ACC112 (cell line): Measurements from ENCODE around the gene LDLRAD2.
A peak's percentile ranks its signal among the peaks of the same experiment; 100 is the strongest.
"Not testable (repeated sequence)": the region's sequence is repeated elsewhere in the genome, so short reads cannot be mapped to it uniquely, and the experiment has no call there.

Experiments used
- H2AFZ ChIP-seq: fragments of 200-600 bp; sonication (generic); one replicate; pipeline ENCODE4 v1.6.0; 2017; ENCODE audit warnings: antibody characterized with exemption, low read length; ENCODE audit not compliant: unreplicated experiment
- H3K27ac ChIP-seq: fragments of 200-600 bp; sonication (generic); 2 replicates; pipeline ENCODE4 v1.5.1; 2014; ENCODE audit warnings: low read depth, mild to moderate bottlenecking, antibody characterized with exemption, low read length, moderate library complexity
- H3K27me3 ChIP-seq: fragments of 200-600 bp; sonication (generic); 2 replicates; pipeline ENCODE4 v1.6.1; 2014; ENCODE audit warnings: mild to moderate bottlenecking, antibody characterized with exemption, low read length, moderate library complexity, mixed read lengths; ENCODE audit not compliant: insufficient read depth
- H3K36me3 ChIP-seq: fragments of 200-600 bp; sonication (generic); 2 replicates; pipeline ENCODE4 v1.6.1; 2016; ENCODE audit warnings: mild to moderate bottlenecking, antibody characterized with exemption, low read length, moderate library complexity, mixed read lengths; ENCODE audit not compliant: insufficient read depth
- H3K4me1 ChIP-seq: fragments of 200-600 bp; sonication (generic); one replicate; pipeline ENCODE4 v1.6.1; 2016; ENCODE audit warnings: low read length, mixed read lengths; ENCODE audit not compliant: insufficient read depth, unreplicated experiment, control insufficient read depth
- H3K4me3 ChIP-seq: fragments of 200-600 bp; sonication (generic); 2 replicates; pipeline ENCODE4 v1.5.1; 2014; ENCODE audit warnings: mild to moderate bottlenecking, low read depth, low read length
- H3K79me2 ChIP-seq: fragments of 200-600 bp; sonication (generic); one replicate; pipeline ENCODE4 v1.6.0; 2016; ENCODE audit warnings: low read length; ENCODE audit not compliant: control insufficient read depth, unreplicated experiment, insufficient read depth

The LDLRAD2 gene

GRCh38 chr1:21783679-21784603, 28.1 kb upstream of the LDLRAD2 start:
- H3K79me2 ChIP-seq, result peaks cover 36% of the 10 kb centered on the region
- H3K4me1 ChIP-seq, result peaks cover 9% of the 10 kb centered on the region
- peak overlapping the region; percentile 97 for H3K4me3 ChIP-seq
- peak overlapping the region; percentile 99 for H3K27ac ChIP-seq
- H2AFZ ChIP-seq, result no peak overlapping the region
- H3K36me3 ChIP-seq, result no peaks in the 10 kb centered on the region
- H3K27me3 ChIP-seq, result no peaks in the 10 kb centered on the region

GRCh38 chr1:21785764-21786163, 26.3 kb upstream of the LDLRAD2 start:
- H3K4me1 ChIP-seq, H3K27me3 ChIP-seq, H3K27ac ChIP-seq, H3K4me3 ChIP-seq, H2AFZ ChIP-seq, H3K36me3 ChIP-seq: not testable (repeated sequence)
- H3K79me2 ChIP-seq, result peaks cover 20% of the 10 kb centered on the region

- H3K36me3 ChIP-seq, result no peaks in the 10 kb centered on the region
- no peak overlapping the region for H2AFZ ChIP-seq
- H3K27ac ChIP-seq, result no peak overlapping the region
- H3K79me2 ChIP-seq, result peaks cover 13% of the 10 kb centered on the region
- H3K4me1 ChIP-seq, result peaks cover under 1% of the 10 kb centered on the region
- H3K27me3 ChIP-seq, result no peaks in the 10 kb centered on the region
- no peak overlapping the region for H3K4me3 ChIP-seq
Measured at GRCh38 chr1:21786640-21787039, 25.4 kb upstream of the LDLRAD2 start.

GRCh38 chr1:21793104-21793503, 19.0 kb upstream of the LDLRAD2 start:
- Histone ChIP-seq H3K36me3 (no peaks in the 10 kb centered on the region), H3K27ac (no peak overlapping the region), H3K79me2 (no peaks in the 10 kb centered on the region), H3K4me3 (no peak overlapping the region), H3K4me1 (peaks cover 5% of the 10 kb centered on the region), H2AFZ (no peak overlapping the region), H3K27me3 (no peaks in the 10 kb centered on the region)

GRCh38 chr1:21794656-21795055, 17.4 kb upstream of the LDLRAD2 start:
- H3K4me1 ChIP-seq, result peaks cover 5% of the 10 kb centered on the region
- H3K4me3 ChIP-seq, result no peak overlapping the region
- H3K27ac ChIP-seq, result no peak overlapping the region
- no peak overlapping the region for H2AFZ ChIP-seq
- H3K27me3 ChIP-seq, result no peaks in the 10 kb centered on the region
- H3K79me2 ChIP-seq, result no peaks in the 10 kb centered on the region
- H3K36me3 ChIP-seq, result no peaks in the 10 kb centered on the region

- H3K4me3 ChIP-seq, result no peak overlapping the region
- peaks cover 5% of the 10 kb centered on the region for H3K4me1 ChIP-seq
- no peak overlapping the region for H3K27ac ChIP-seq
- H3K27me3 ChIP-seq, result no peaks in the 10 kb centered on the region
- H3K79me2 ChIP-seq, result no peaks in the 10 kb centered on the region
- H3K36me3 ChIP-seq, result no peaks in the 10 kb centered on the region
- no peak overlapping the region for H2AFZ ChIP-seq
Measured at GRCh38 chr1:21795075-21795474, 17.0 kb upstream of the LDLRAD2 start.

GRCh38 chr1:21799730-21800129, 12.3 kb upstream of the LDLRAD2 start:
- peaks cover 3% of the 10 kb centered on the region for H3K4me1 ChIP-seq
- H3K27ac ChIP-seq, result no peak overlapping the region
- H3K27me3 ChIP-seq, result no peaks in the 10 kb centered on the region
- H3K79me2 ChIP-seq, result no peaks in the 10 kb centered on the region
- H2AFZ ChIP-seq, result no peak overlapping the region
- no peaks in the 10 kb centered on the region for H3K36me3 ChIP-seq
- no peak overlapping the region for H3K4me3 ChIP-seq

GRCh38 chr1:21801100-21801499, 11.0 kb upstream of the LDLRAD2 start:
- H2AFZ ChIP-seq, result no peak overlapping the region
- no peaks in the 10 kb centered on the region for H3K79me2 ChIP-seq
- H3K4me3 ChIP-seq, result no peak overlapping the region
- no peaks in the 10 kb centered on the region for H3K27me3 ChIP-seq
- no peak overlapping the region for H3K27ac ChIP-seq
- no peaks in the 10 kb centered on the region for H3K36me3 ChIP-seq
- peaks cover 3% of the 10 kb centered on the region for H3K4me1 ChIP-seq

- peaks cover 3% of the 10 kb centered on the region for H3K4me1 ChIP-seq
- H3K36me3 ChIP-seq, result no peaks in the 10 kb centered on the region
- no peak overlapping the region for H3K27ac ChIP-seq
- no peaks in the 10 kb centered on the region for H3K79me2 ChIP-seq
- H3K4me3 ChIP-seq, result no peak overlapping the region
- no peaks in the 10 kb centered on the region for H3K27me3 ChIP-seq
- H2AFZ ChIP-seq, result no peak overlapping the region
Measured at GRCh38 chr1:21804536-21804935, 7.5 kb upstream of the LDLRAD2 start.

- Histone ChIP-seq H3K4me1 (peaks cover 14% of the 10 kb centered on the region), H3K36me3 (peaks cover 3% of the 10 kb centered on the region; the same call in 1 of the 2 replicates), H3K27me3 (no peaks in the 10 kb centered on the region), H3K4me3 (no peak overlapping the region), H3K79me2 (no peaks in the 10 kb centered on the region), H2AFZ (no peak overlapping the region), H3K27ac (no peak overlapping the region)
Measured at GRCh38 chr1:21813542-21813941, 1.5 kb downstream of the LDLRAD2 start.

- Histone ChIP-seq H3K27ac (no peak overlapping the region), H3K4me3 (no peak overlapping the region), H2AFZ (no peak overlapping the region), H3K36me3 (peaks cover 5% of the 10 kb centered on the region; the same call in 1 of the 2 replicates), H3K27me3 (no peaks in the 10 kb centered on the region), H3K79me2 (no peaks in the 10 kb centered on the region), H3K4me1 (peaks cover 14% of the 10 kb centered on the region)
Measured at GRCh38 chr1:21814241-21814918, 2.3 kb downstream of the LDLRAD2 start.
